DND-41 (cell line): ENCODE measurements around the gene UBXN10.

Source experiments
- ATAC-seq: fragments of 200-7000 bp; cut with Tn5 transposase; 3 replicates; pipeline ENCODE4 v1.9.1; 2021; ENCODE audit warnings: low read depth; ENCODE audit not compliant: insufficient read depth
- DNase-seq: peaks from one replicate; pipeline ENCODE4 v3.0.0-alpha.2; 2020
- H2AFZ ChIP-seq: 2 replicates; pipeline ENCODE4 v1.6.0; 2012; ENCODE audit warnings: low read depth, low read length
- H3K27ac ChIP-seq: 2 replicates; pipeline ENCODE4 v1.5.1; 2012; ENCODE audit warnings: low read length, inconsistent platforms
- H3K27me3 ChIP-seq: fragments of 200-600 bp; sonication (generic); 2 replicates; pipeline ENCODE4 v1.6.0; 2012; ENCODE audit warnings: low read length, mild to moderate bottlenecking, inconsistent platforms; ENCODE audit not compliant: insufficient read depth, poor library complexity
- H3K36me3 ChIP-seq: 2 replicates; pipeline ENCODE4 v1.5.1; 2012; ENCODE audit warnings: low read length, inconsistent platforms; ENCODE audit not compliant: insufficient read depth
- H3K4me1 ChIP-seq: 2 replicates; pipeline ENCODE4 v1.5.1; 2012; ENCODE audit warnings: mild to moderate bottlenecking, low read length; ENCODE audit not compliant: insufficient read depth
- H3K4me2 ChIP-seq: 2 replicates; pipeline ENCODE4 v1.6.0; 2012; ENCODE audit warnings: mild to moderate bottlenecking, moderate library complexity, low read length, inconsistent platforms; ENCODE audit not compliant: insufficient read depth
- H3K4me3 ChIP-seq, 2 experiments: fragments of 200-600 bp in 1 of 2; shearing (Covaris generic) in 1 of 2; 2 replicates each; pipeline ENCODE4 v1.5.1; 2012 to 2016; ENCODE audit warnings: inconsistent platforms in 2 of 2, low read length in 2 of 2, mild to moderate bottlenecking in 2 of 2, low read depth in 1 of 2, moderate library complexity in 1 of 2
- H3K79me2 ChIP-seq: 2 replicates; pipeline ENCODE4 v1.6.0; 2012; ENCODE audit warnings: low read length, inconsistent platforms; ENCODE audit not compliant: insufficient read depth
- H3K9ac ChIP-seq: 2 replicates; pipeline ENCODE4 v1.6.0; 2012; ENCODE audit warnings: low read depth, mild to moderate bottlenecking, inconsistent platforms, low read length, moderate library complexity
- H3K9me3 ChIP-seq: 2 replicates; pipeline ENCODE4 v1.5.1; 2012; ENCODE audit warnings: low read length, moderate library complexity, mild to moderate bottlenecking, inconsistent platforms; ENCODE audit not compliant: insufficient read depth, severe bottlenecking
- H4K20me1 ChIP-seq: 2 replicates; pipeline ENCODE4 v1.6.0; 2012; ENCODE audit warnings: low read length; ENCODE audit not compliant: insufficient read depth
- EZH2 ChIP-seq: IDR thresholded peaks from 3 replicates; pipeline ENCODE4 v1.6.1; 2012; ENCODE audit warnings: borderline replicate concordance, low read depth, mild to moderate bottlenecking, moderate library complexity, low read length, inconsistent platforms; ENCODE audit not compliant: severe bottlenecking
- TF ChIP-seq, protein P1 (sequence below): IDR thresholded peaks from 2 replicates; pipeline ENCODE4 v1.5.1; 2012; ENCODE audit warnings: borderline replicate concordance, low read length, moderate library complexity, mild to moderate bottlenecking; ENCODE audit not compliant: poor library complexity, severe bottlenecking; ENCODE audit errors: extremely low read depth

Gene UBXN10

GRCh38 chr1:20188455-20188817 is 2.5 kb downstream of the UBXN10 start:
- Histone ChIP-seq H3K4me3 (no peak overlapping the region), H3K9ac (no peak overlapping the region), H3K4me2 (no peak overlapping the region), H3K4me1 (peaks cover 46% of the 10 kb centered on the region), H3K9me3 (no peaks in the 10 kb centered on the region), H2AFZ (no peak overlapping the region), H3K27me3 (peaks cover 2% of the 10 kb centered on the region), H4K20me1 (no peaks in the 10 kb centered on the region), H3K36me3 (no peaks in the 10 kb centered on the region), H3K27ac (peak overlapping the region; percentile 74), H3K79me2 (no peaks in the 10 kb centered on the region)
- no peak for DNase-seq
- no peak for TF ChIP-seq EZH2
- TF ChIP-seq, protein P1, sequence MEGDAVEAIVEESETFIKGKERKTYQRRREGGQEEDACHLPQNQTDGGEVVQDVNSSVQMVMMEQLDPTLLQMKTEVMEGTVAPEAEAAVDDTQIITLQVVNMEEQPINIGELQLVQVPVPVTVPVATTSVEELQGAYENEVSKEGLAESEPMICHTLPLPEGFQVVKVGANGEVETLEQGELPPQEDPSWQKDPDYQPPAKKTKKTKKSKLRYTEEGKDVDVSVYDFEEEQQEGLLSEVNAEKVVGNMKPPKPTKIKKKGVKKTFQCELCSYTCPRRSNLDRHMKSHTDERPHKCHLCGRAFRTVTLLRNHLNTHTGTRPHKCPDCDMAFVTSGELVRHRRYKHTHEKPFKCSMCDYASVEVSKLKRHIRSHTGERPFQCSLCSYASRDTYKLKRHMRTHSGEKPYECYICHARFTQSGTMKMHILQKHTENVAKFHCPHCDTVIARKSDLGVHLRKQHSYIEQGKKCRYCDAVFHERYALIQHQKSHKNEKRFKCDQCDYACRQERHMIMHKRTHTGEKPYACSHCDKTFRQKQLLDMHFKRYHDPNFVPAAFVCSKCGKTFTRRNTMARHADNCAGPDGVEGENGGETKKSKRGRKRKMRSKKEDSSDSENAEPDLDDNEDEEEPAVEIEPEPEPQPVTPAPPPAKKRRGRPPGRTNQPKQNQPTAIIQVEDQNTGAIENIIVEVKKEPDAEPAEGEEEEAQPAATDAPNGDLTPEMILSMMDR = no peak
- ATAC-seq = no peak

- Histone ChIP-seq H3K79me2 (no peaks in the 10 kb centered on the region), H3K4me2 (no peak overlapping the region), H3K27ac (no peak overlapping the region), H3K27me3 (peaks cover 2% of the 10 kb centered on the region), H3K9me3 (no peaks in the 10 kb centered on the region), H3K9ac (no peak overlapping the region), H2AFZ (no peak overlapping the region), H3K4me3 (no peak overlapping the region), H4K20me1 (no peaks in the 10 kb centered on the region), H3K36me3 (no peaks in the 10 kb centered on the region), H3K4me1 (peaks cover 46% of the 10 kb centered on the region)
- TF ChIP-seq, protein P1 = no peak
- no peak for TF ChIP-seq EZH2
- DNase-seq = no peak
- ATAC-seq = no peak
Measured at GRCh38 chr1:20189664-20190063, 3.8 kb downstream of the UBXN10 start.

DNA sequence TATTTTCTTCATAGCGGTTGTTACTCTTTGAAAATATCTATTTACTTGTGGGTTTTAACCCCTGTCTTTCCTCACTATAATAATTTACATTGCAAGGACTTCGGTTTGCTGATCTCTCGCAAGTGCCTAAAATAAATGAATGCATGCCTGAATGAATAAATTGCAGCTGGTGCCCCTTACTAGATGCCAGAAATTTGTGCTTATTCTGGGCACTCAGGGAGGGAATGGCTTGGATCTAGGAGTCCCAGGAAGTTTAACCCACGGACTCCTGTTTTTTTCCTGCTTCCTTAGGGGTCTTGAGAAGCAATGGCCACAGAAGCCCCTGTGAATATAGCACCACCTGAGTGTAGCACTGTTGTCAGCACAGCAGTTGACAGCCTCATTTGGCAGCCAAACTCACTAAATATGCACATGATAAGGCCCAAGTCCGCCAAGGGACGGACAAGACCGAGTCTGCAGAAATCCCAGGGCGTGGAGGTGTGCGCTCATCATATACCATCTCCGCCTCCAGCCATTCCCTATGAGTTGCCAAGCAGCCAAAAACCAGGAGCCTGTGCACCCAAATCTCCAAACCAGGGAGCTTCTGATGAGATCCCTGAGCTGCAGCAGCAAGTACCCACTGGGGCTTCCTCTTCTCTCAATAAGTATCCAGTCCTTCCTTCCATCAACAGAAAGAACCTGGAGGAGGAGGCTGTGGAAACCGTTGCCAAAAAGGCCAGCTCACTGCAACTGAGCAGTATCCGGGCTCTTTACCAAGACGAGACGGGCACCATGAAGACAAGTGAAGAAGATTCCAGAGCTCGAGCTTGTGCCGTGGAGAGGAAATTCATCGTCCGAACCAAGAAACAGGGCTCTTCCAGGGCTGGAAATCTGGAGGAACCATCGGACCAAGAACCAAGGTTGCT is 4.6 kb downstream of the UBXN10 start:
- Histone ChIP-seq H3K9me3 (no peaks in the 10 kb centered on the region), H3K4me1 (peaks cover 37% of the 10 kb centered on the region), H3K9ac (no peak overlapping the region), H3K36me3 (no peaks in the 10 kb centered on the region), H3K27ac (no peak overlapping the region), H4K20me1 (no peaks in the 10 kb centered on the region), H3K27me3 (peaks cover 2% of the 10 kb centered on the region), H3K79me2 (no peaks in the 10 kb centered on the region), H3K4me3 (no peak overlapping the region), H3K4me2 (no peak overlapping the region), H2AFZ (no peak overlapping the region)
- ATAC-seq = no peak
- no peak for TF ChIP-seq EZH2
- TF ChIP-seq, protein P1 = no peak
- no peak for DNase-seq
